Stimulated activated naive B cell treated with anti-CD40 and anti-IgM and Interleukin-4, amounts not matched to agents 10 μg/mL and 1 μg/mL and 100 μg/mL, for 72 hours (primary cell): ENCODE results near the gene SBF2.
A peak's percentile ranks its signal among the peaks of the same experiment; 100 is the strongest.
"Not testable (repeated sequence)": the region's sequence is repeated elsewhere in the genome, so short reads cannot be mapped to it uniquely, and the experiment has no call there.

Experiments used
- ATAC-seq, 2 donors: fragments of 150-1000 bp; cut with Tn5 transposase; replicated peaks; 2 replicates each; pipeline ENCODE4 v1.10.0; 2021; ENCODE audit warnings: moderate library complexity in 1 of 2
- DNase-seq: peaks from one replicate; pipeline ENCODE4 v3.0.0; 2021
- H3K27ac Mint-ChIP-seq: one replicate; pipeline ENCODE4 v1.8.0; 2022; ENCODE audit warnings: mild to moderate bottlenecking, mixed read lengths
- H3K27me3 Mint-ChIP-seq, 2 donors: one replicate each; pipeline ENCODE4 v1.8.0; 2022; ENCODE audit warnings: mixed read lengths in 2 of 2
- H3K36me3 Mint-ChIP-seq, 2 donors: one replicate each; pipeline ENCODE4 v1.8.0; 2022; ENCODE audit warnings: mixed read lengths in 2 of 2, mild to moderate bottlenecking in 1 of 2
- H3K4me1 Mint-ChIP-seq, 2 donors: one replicate each; pipeline ENCODE4 v1.8.0; 2022; ENCODE audit warnings: mixed read lengths in 2 of 2, mild to moderate bottlenecking in 1 of 2
- H3K4me3 Mint-ChIP-seq, 2 donors: one replicate each; pipeline ENCODE4 v1.8.0; 2022; ENCODE audit warnings: mild to moderate bottlenecking in 2 of 2, mixed read lengths in 2 of 2, moderate library complexity in 1 of 2
- H3K9me3 Mint-ChIP-seq, 2 donors: one replicate each; pipeline ENCODE4 v1.8.0; 2022; ENCODE audit warnings: mixed read lengths in 2 of 2, mild to moderate bottlenecking in 1 of 2

Gene SBF2

DNA sequence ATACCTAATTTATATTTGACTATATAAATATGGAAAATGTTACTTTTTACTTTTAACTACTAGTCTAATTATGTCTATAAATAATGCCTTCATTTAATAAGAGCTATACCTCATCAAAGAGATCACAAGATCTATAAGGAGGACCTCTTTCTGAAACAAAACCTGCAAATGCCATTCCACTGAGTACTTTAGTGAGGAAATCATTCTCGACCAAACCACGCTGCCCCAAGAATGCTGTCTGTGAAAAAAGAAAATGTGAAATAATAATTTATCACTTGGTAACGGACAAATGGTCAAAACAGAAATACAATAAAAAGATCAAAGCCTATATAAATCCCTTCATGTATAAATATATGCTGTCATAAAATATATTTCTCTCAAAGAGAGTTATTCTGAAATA lies 301.7 kb downstream of the SBF2 start:
- DNase-seq (no peak), ATAC-seq (no peak)
- Mint-ChIP-seq H3K4me1 (peaks cover 8 to 13% of the 10 kb centered on the region in 2 donors), H3K9me3 (peaks cover 0 to 1% of the 10 kb centered on the region in 2 donors), H3K27ac (no peak overlapping the region), H3K27me3 (no peaks in the 10 kb centered on the region), H3K36me3 (peaks cover 11 to 14% of the 10 kb centered on the region in 2 donors), H3K4me3 (no peak overlapping the region)

GRCh38 chr11:9990221-9990973 lies 303.6 kb downstream of the SBF2 start:
- no peak overlapping the region for H3K4me3 Mint-ChIP-seq
- H3K27ac Mint-ChIP-seq, result no peak overlapping the region
- no peaks in the 10 kb centered on the region for H3K27me3 Mint-ChIP-seq
- peaks cover 0 to 1% of the 10 kb centered on the region in 2 donors for H3K9me3 Mint-ChIP-seq
- ATAC-seq (no peak), DNase-seq (no peak)
- H3K4me1 Mint-ChIP-seq, result peaks cover 25 to 32% of the 10 kb centered on the region in 2 donors
- peaks cover 12 to 18% of the 10 kb centered on the region in 2 donors for H3K36me3 Mint-ChIP-seq

DNA sequence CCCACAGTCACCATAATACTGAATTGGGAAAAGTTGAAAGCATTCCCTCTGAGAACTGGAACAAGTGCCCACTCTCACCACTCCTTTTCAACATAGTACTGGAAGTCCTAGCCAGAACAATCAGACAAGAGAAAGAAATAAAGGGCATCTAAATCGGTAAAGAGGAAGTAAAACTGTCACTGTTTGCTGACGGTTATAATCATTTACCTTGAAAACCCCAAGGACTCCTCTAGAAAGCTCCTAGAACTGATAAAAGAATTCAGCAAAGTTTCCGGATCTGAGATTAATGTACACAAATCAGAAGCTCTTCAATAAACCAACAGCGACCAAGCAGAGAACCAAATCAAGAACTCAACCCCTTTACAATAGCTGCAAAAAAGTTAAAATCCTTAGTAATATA lies 306.7 kb downstream of the SBF2 start:
- not testable (repeated sequence) for DNase-seq, H3K27me3 Mint-ChIP-seq, H3K9me3 Mint-ChIP-seq
- Mint-ChIP-seq H3K4me3 (peak overlapping the region; percentile 51 to 60), H3K27ac (peak overlapping the region; percentile 45), H3K4me1 (peaks cover 47 to 54% of the 10 kb centered on the region in 2 donors), H3K36me3 (peaks cover 25 to 41% of the 10 kb centered on the region in 2 donors)
- peak; percentile 64 to 73 for ATAC-seq

DNA sequence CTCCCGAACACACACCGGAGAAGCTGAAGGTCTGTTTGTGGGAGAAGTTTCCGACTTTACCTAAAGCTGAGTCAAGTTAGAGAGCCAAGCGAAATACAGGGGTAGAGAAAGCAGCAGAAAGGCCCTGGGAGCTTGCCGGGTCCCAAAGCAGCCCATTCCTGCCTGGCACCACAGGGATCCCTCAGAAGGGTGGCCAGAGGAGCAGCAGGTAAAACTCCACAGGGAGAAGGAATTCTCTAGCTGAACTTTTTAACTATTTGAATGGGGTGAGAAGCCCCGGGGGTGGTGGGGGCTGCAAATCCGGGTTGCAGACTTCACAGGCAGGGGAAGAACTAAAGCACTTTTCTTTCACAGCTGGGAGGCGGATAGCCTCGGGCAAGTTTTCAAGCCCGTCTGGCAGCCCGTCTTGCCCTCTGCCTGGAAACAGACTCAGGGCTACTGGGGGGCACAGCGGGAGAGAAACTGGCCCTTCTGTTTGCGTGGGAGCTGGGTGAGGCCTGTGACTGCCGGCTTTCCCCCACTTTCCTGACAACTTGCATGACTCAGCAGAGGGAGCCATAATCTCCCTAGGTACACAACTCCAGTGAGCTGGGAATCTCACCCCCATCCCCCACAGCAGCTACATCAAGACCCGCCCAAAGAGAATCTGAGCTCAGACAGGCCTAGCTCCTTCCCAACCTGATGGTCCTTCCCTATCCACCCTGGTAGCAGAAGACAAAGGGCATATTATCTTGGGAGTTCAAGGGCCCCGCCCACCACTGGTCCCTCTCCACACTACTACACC lies 311.0 kb downstream of the SBF2 start:
- peaks cover 0 to 1% of the 10 kb centered on the region in 2 donors for H3K9me3 Mint-ChIP-seq
- peak overlapping the region; percentile 17 for H3K27ac Mint-ChIP-seq
- DNase-seq, result no peak
- H3K27me3 Mint-ChIP-seq, result no peaks in the 10 kb centered on the region
- peaks cover 24 to 38% of the 10 kb centered on the region in 2 donors for H3K36me3 Mint-ChIP-seq
- H3K4me1 Mint-ChIP-seq, result peaks cover 49 to 54% of the 10 kb centered on the region in 2 donors
- H3K4me3 Mint-ChIP-seq, result peak overlapping the region in 1 of 2 donors; percentile 6
- ATAC-seq, result no peak

- Mint-ChIP-seq H3K36me3 (peaks cover 22 to 33% of the 10 kb centered on the region in 2 donors), H3K4me3 (no peak overlapping the region), H3K27ac (peak overlapping the region; percentile 17), H3K27me3 (no peaks in the 10 kb centered on the region), H3K4me1 (peaks cover 42 to 46% of the 10 kb centered on the region in 2 donors), H3K9me3 (no peaks in the 10 kb centered on the region)
- ATAC-seq (no peak), DNase-seq (no peak)
These were observed 311.8 kb downstream of the SBF2 start for GRCh38 chr11:9982127-9982795.

- peaks cover 29 to 33% of the 10 kb centered on the region in 2 donors for H3K4me1 Mint-ChIP-seq
- H3K27me3 Mint-ChIP-seq, result no peaks in the 10 kb centered on the region
- no peaks in the 10 kb centered on the region for H3K9me3 Mint-ChIP-seq
- H3K4me3 Mint-ChIP-seq, result no peak overlapping the region
- ATAC-seq, result no peak
- H3K27ac Mint-ChIP-seq, result no peak overlapping the region
- DNase-seq, result no peak
- peaks cover 17 to 29% of the 10 kb centered on the region in 2 donors for H3K36me3 Mint-ChIP-seq
These were observed 313.1 kb downstream of the SBF2 start for GRCh38 chr11:9980931-9981330.

- no peak overlapping the region for H3K4me3 Mint-ChIP-seq
- ATAC-seq (no peak), DNase-seq (no peak)
- peaks cover 5 to 8% of the 10 kb centered on the region in 2 donors for H3K36me3 Mint-ChIP-seq
- peaks cover 5% of the 10 kb centered on the region in 2 donors for H3K4me1 Mint-ChIP-seq
- no peaks in the 10 kb centered on the region for H3K9me3 Mint-ChIP-seq
- no peak overlapping the region for H3K27ac Mint-ChIP-seq
- H3K27me3 Mint-ChIP-seq, result no peaks in the 10 kb centered on the region
These were observed 316.5 kb downstream of the SBF2 start for GRCh38 chr11:9977554-9977953.

DNA sequence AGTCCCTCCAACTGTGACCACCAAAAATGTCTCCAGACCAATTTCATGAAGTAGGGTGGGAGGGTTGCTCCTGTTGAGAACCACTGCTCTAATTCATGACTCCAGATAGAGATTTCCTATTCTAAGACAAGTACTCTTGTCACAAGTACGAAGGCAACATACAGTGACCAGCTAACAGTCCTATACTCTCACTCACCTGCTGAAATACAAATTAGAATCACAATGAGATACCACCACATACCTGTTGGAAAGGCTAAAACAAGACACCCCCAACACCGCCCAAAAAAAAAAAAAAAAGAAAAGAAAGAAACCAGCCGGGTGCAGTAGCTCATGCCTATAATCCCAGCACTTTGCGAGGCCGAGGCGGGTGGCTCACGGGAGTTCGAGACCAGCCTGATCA lies 319.6 kb downstream of the SBF2 start:
- Mint-ChIP-seq H3K27me3 (no peaks in the 10 kb centered on the region), H3K27ac (no peak overlapping the region), H3K4me3 (no peak overlapping the region), H3K4me1 (no peaks in the 10 kb centered on the region), H3K9me3 (no peaks in the 10 kb centered on the region), H3K36me3 (peaks cover 0 to 1% of the 10 kb centered on the region in 2 donors)
- DNase-seq (no peak), ATAC-seq (no peak)

- no peak for DNase-seq
- no peak for ATAC-seq
- Mint-ChIP-seq H3K9me3 (no peaks in the 10 kb centered on the region), H3K4me3 (no peak overlapping the region), H3K4me1 (no peaks in the 10 kb centered on the region), H3K27ac (no peak overlapping the region), H3K27me3 (no peaks in the 10 kb centered on the region), H3K36me3 (peaks cover 0 to 1% of the 10 kb centered on the region in 2 donors)
These were observed 320.1 kb downstream of the SBF2 start for GRCh38 chr11:9973921-9974320.

DNA sequence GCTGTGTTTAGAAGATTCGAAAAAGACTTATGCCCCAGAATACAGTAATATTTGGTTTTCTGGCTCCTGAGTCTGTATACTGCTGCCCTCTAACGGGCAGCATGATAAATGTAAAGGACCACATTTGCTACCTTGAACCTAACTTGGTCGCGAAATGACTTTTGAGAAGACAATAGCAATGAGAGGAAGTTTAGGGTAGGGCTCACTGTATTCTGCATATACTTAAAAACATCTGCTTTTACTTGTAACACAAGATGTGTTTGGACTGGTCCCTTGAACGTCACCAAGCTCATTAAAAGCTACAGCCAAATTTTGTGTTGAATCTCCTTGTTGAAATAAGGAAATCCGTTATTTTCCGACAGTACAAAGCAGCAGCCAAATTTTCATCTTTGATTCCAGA lies 321.0 kb downstream of the SBF2 start:
- peak; percentile 87 for ATAC-seq
- no peaks in the 10 kb centered on the region for H3K4me1 Mint-ChIP-seq
- H3K27me3 Mint-ChIP-seq, result no peaks in the 10 kb centered on the region
- H3K4me3 Mint-ChIP-seq, result no peak overlapping the region
- H3K9me3 Mint-ChIP-seq, result no peaks in the 10 kb centered on the region
- no peak overlapping the region for H3K27ac Mint-ChIP-seq
- DNase-seq, result peak; percentile 5
- no peaks in the 10 kb centered on the region for H3K36me3 Mint-ChIP-seq

GRCh38 chr11:9971894-9972293 lies 322.1 kb downstream of the SBF2 start:
- Mint-ChIP-seq H3K36me3 (no peaks in the 10 kb centered on the region), H3K4me3 (no peak overlapping the region), H3K9me3 (no peaks in the 10 kb centered on the region), H3K27ac (no peak overlapping the region), H3K4me1 (no peaks in the 10 kb centered on the region), H3K27me3 (no peaks in the 10 kb centered on the region)
- no peak for DNase-seq
- ATAC-seq, result no peak

DNA sequence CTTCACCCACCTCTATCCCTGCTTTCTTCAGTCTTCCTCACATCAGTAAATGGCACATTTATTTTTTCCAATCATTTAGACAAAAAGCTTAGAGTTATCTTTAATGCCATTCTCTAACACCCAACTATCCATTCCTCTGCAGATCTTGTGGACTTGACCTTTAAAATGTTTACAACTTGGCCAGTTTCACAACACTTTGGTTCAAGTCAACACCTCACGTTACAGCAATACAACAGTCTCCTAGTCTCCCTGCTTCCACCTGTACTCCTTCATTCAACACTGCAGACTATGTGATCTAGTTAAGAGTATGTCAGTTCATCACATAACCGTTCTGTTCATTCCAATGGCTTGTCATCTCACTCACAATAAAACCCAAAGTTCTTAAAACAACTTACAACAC lies 325.0 kb downstream of the SBF2 start:
- no peak overlapping the region for H3K4me3 Mint-ChIP-seq
- peaks cover 0 to 1% of the 10 kb centered on the region in 2 donors for H3K4me1 Mint-ChIP-seq
- DNase-seq (no peak), ATAC-seq (no peak)
- H3K27me3 Mint-ChIP-seq, result no peaks in the 10 kb centered on the region
- no peak overlapping the region for H3K27ac Mint-ChIP-seq
- no peaks in the 10 kb centered on the region for H3K9me3 Mint-ChIP-seq
- no peaks in the 10 kb centered on the region for H3K36me3 Mint-ChIP-seq

DNA sequence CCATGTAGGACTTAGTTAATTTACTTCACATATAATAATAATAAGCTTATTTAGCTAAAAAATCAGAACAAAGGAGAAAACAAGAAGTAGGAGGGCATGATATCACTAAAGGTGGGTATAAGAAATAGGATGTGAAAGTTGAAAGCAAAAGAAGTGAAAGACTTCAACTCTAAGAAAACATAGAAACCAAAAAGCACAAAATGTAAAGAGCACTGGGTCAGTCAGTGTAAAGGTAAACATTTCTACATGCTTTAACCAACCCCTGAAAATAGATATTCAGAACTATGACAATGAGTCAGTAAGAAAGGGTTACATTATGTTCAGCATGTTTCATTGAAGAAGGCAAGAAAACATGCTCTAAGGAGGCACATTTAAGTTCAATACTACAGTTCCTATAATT lies 331.3 kb downstream of the SBF2 start:
- Mint-ChIP-seq H3K36me3 (peaks cover 13 to 17% of the 10 kb centered on the region in 2 donors), H3K27me3 (no peaks in the 10 kb centered on the region), H3K9me3 (no peaks in the 10 kb centered on the region), H3K4me1 (peaks cover 4 to 9% of the 10 kb centered on the region in 2 donors), H3K4me3 (no peak overlapping the region), H3K27ac (no peak overlapping the region)
- no peak for DNase-seq
- peak; percentile 99 for ATAC-seq

GRCh38 chr11:9957072-9957471 lies 336.9 kb downstream of the SBF2 start:
- Mint-ChIP-seq H3K27me3 (no peaks in the 10 kb centered on the region), H3K4me3 (no peak overlapping the region), H3K27ac (no peak overlapping the region), H3K4me1 (no peaks in the 10 kb centered on the region), H3K36me3 (peaks cover 16 to 23% of the 10 kb centered on the region in 2 donors), H3K9me3 (no peaks in the 10 kb centered on the region)
- DNase-seq (no peak), ATAC-seq (no peak)
